Subcutaneous adipose tissue (tissue), 4 donors: ENCODE measurements around the gene PPP1R16B. TPM values are rescaled to one million over a fixed set of nuclear protein-coding genes. Genes with fewer than 3 reads are reported as not detected.

Source experiments
- total RNA-seq, 4 donors: library from RNA; depleted of rRNA; stranded (reverse); fragments of >200 nt; gene quantifications; one replicate each; pipeline ENCODE4 v1.1.0, GENCODE V29; 2016
- TF ChIP-seq, protein P1 (sequence below): fragments of 450-650 bp; IDR thresholded peaks from one replicate; pipeline ENCODE4 v1.5.1; 2016; ENCODE audit warnings: low read depth, mild to moderate bottlenecking, control low read depth, antibody characterized with exemption, moderate library complexity

Gene PPP1R16B
- 10 to 100 TPM in 1 of 4 donors, 1 to 10 TPM in 3; 3.1 to 37.3 (median 4.9) TPM for total RNA-seq

DNA sequence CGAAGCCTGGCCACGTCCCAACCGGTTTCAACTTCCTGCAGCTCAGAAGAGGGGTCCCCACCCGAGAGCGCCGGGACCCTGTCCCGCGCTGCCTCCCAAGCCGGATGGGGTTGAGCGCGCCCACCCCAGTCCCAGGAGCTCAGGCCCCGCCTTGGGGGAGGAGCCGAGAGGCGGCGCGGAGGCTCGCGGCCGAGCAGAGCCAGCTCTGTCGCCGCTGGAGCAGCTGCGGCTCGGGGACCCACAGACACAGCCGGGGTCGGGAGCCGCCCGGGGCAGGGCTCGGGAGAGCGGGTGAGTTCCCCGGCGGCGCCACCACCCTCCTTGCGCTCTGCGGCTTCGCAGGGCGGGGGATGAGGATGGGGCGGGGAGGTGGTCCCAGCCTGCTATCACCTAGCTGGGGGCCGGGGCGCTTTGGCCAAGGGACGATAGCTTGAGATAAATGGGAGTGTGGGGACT, at the start of gene PPP1R16B:
Gene PPP1R16B (plus strand): TSS at position 196 of the 456 bp plus-strand sequence. CDS start 30,229 bp downstream, outside the sequence.
- TF ChIP-seq, protein P1, sequence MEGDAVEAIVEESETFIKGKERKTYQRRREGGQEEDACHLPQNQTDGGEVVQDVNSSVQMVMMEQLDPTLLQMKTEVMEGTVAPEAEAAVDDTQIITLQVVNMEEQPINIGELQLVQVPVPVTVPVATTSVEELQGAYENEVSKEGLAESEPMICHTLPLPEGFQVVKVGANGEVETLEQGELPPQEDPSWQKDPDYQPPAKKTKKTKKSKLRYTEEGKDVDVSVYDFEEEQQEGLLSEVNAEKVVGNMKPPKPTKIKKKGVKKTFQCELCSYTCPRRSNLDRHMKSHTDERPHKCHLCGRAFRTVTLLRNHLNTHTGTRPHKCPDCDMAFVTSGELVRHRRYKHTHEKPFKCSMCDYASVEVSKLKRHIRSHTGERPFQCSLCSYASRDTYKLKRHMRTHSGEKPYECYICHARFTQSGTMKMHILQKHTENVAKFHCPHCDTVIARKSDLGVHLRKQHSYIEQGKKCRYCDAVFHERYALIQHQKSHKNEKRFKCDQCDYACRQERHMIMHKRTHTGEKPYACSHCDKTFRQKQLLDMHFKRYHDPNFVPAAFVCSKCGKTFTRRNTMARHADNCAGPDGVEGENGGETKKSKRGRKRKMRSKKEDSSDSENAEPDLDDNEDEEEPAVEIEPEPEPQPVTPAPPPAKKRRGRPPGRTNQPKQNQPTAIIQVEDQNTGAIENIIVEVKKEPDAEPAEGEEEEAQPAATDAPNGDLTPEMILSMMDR: no peak

DNA sequence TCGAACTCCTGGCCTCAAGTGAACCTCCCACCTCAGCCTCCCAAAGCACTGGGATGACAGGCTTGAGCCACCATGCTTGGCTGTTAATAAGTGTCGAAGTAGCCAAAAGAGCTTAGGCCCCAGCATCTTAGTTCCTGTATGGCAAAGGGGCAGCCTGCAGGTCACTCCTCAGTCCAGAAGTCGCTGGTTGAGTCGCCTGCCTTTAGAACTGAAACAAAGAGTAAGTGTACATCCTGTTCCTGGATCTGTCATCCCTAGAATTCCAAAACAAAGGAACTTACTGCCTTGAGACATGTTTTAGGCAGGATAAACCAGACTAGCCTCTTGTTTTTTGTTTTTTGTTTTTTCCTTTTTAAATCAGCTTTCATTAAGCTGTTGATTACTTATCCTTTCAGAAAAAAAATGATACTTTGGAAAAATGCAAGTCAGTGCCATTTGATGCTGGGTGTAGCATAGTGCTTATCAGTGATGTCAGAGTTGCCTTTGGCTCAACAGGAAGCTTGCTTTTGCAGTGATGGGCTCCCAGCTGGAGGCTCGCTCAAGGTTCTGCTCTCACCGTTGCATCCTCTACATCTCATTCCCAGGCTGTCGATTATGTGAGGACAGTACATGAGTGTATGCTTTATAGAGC, 48.2 kb upstream of the PPP1R16B start:
- TF ChIP-seq, protein P1: no peak

DNA sequence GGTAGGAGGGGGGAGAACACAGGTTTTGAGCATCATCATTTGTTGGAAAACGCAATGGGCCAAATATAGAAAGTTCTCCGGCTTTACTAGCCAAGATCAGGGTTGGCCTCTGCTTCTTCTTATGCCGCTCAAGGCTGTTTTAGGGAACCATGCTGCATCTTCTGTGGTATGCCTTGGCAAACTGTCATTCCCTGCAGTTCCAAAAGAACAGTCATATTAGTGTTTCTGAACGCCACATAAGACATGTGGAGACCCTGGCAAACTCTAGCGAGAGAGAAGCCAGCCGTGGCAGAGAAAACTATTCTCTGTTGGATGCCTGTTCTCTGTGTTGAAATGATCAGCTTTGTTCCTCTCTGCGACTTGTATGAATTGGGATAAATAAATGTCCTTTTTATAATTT, 46.4 kb upstream of the PPP1R16B start:
- TF ChIP-seq, protein P1: no peak

DNA sequence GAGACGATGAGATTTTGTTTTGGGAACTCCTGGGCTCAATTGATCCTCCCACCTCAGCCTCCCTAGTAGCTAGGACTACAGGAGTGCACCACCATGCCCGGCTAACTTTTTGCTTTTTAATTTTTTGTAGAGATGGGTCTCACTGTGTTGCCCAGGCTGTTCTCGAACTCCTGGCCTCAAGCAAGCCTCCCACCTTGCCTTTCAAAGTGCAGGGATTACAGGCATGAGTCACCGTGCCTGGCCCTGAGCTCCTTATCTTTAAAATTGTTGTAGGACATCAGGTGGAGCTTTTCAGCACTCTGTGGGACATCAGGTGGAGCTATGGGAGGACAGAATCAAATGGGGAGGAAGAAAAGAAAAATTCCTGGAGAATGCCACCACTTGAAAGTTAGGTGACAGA, 44.5 kb upstream of the PPP1R16B start:
- TF ChIP-seq, protein P1: no peak

DNA sequence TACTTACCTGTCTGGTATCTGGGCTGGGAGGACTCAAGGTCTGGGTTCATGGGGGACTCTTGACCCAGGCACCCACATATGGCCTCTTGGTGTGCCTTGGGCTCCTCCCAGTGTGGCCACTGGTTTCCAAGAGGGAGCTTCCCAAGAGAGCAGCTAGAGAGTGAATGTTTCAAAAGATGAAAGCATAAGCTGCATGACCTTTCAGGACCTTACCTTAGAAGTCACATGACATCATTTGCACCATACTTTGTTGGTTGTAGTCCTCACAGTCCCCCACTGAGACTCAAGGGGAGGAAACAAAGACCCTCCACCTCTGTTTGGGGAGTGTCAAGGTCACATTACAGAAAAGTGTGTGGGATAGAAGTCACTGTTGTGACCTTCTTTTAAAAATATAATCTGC, 43.3 kb upstream of the PPP1R16B start:
- TF ChIP-seq, protein P1: no peak

DNA sequence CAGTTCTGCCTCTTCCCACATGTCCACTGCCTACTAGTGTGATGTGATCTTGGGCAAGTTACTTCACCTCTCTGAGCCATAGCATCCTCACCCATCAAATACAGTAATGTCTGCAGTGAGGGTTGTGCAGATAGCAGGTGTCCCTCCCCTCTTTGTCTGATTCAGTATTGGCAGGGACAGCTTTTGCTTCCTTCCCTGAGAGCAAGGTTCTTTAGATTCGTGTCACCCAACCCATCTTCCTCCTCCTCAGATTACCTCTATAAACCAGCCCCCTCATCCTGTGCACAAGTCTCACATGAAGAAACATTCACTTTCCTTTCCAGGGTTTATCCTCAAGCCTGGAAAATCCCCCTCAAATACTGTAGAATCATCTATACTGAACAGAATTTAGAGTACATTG, 41.9 kb upstream of the PPP1R16B start:
- TF ChIP-seq, protein P1: no peak

DNA sequence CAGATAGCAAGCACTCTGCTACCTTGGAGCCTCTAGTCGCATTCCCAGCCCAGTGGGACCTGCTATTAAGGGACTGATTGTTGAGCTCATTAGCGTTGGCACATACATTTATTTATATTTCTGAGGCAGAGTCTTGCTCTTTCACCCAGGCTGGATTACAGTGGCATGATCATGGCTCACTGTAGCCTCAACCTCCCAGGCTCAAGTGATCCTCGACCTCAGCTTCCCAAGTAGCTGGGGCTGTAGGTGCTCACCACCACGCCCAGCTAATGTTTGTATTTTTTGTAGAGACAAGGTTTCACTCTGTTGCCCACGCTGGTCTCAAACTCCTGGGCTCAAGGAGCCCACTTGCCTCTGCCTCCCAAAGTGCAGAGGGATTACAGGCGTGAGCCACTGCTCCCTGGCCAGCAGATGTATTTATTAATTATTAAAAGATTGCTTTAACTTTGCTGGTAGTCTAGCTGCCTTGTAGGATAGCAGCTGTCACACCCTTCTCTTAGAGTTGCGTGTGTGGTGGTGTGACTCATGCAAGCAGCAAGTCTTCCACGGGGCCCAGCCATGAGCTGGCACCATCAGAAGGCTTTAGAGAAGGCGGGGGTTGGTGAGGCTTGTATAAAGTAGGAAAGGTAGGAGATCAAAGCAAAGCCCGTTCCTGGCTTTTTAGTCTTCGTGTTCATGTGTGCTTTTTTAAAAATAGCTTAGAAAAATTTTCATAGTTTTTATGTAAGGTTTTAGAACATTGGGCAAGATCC, 40.8 kb upstream of the PPP1R16B start:
- TF ChIP-seq, protein P1: no peak
